ENCODE data around the gene GNE.
"Not testable (repeated sequence)": the region's sequence is repeated elsewhere in the genome, so short reads cannot be mapped to it uniquely, and the experiment has no call there.

Gene GNE

GRCh38 chr9:36248061-36248460 lies 10.2 kb downstream of the GNE start:
- DNase-seq (ENCODE audit: low read depth), result peak; percentile 73
- not testable (repeated sequence) for H3K4me3 ChIP-seq (ENCODE audit: low read depth, low read length)
- peak; percentile 40 for TF ChIP-seq CTCF (conservative IDR thresholded peaks at IDR 0.05; ENCODE audit: low read depth, low read length)

- TF ChIP-seq CTCF (conservative IDR thresholded peaks at IDR 0.05; ENCODE audit: low read depth, low read length), result no peak
- DNase-seq (ENCODE audit: low read depth), result no peak
- H3K4me3 ChIP-seq (ENCODE audit: low read depth, low read length), result no peak overlapping the region
Observed at GRCh38 chr9:36247356-36247755, 10.9 kb downstream of the GNE start.

GRCh38 chr9:36245906-36246305 lies 12.3 kb downstream of the GNE start:
- no peak for DNase-seq (ENCODE audit: low read depth)
- no peak overlapping the region for H3K4me3 ChIP-seq (ENCODE audit: low read depth, low read length)
- TF ChIP-seq CTCF (conservative IDR thresholded peaks at IDR 0.05; ENCODE audit: low read depth, low read length), result no peak

GRCh38 chr9:36239675-36240074 lies 18.6 kb downstream of the GNE start:
- not testable (repeated sequence) for H3K4me3 ChIP-seq (ENCODE audit: low read depth, low read length); DNase-seq (ENCODE audit: low read depth)

- DNase-seq (ENCODE audit: low read depth); H3K4me3 ChIP-seq (ENCODE audit: low read depth, low read length): not testable (repeated sequence)
Observed at GRCh38 chr9:36239205-36239604, 19.0 kb downstream of the GNE start.

GRCh38 chr9:36237230-36237629 lies 21.0 kb downstream of the GNE start:
- no peak for DNase-seq (ENCODE audit: low read depth)
- H3K4me3 ChIP-seq (ENCODE audit: low read depth, low read length), result no peak overlapping the region
- TF ChIP-seq CTCF (conservative IDR thresholded peaks at IDR 0.05; ENCODE audit: low read depth, low read length), result no peak

- DNase-seq (ENCODE audit: low read depth), result peak; percentile 42
- TF ChIP-seq CTCF (conservative IDR thresholded peaks at IDR 0.05; ENCODE audit: low read depth, low read length), result no peak
Observed at GRCh38 chr9:36222449-36222848, 35.8 kb downstream of the GNE start.

GRCh38 chr9:36221667-36222066 lies 36.6 kb downstream of the GNE start:
- no peak overlapping the region for H3K4me3 ChIP-seq (ENCODE audit: low read depth, low read length)
- no peak for DNase-seq (ENCODE audit: low read depth)
- TF ChIP-seq CTCF (conservative IDR thresholded peaks at IDR 0.05; ENCODE audit: low read depth, low read length), result no peak

More at GRCh38 chr9:36222449-36222848, 35.8 kb downstream of the GNE start:
- no peak overlapping the region for H3K4me3 ChIP-seq (ENCODE audit: low read depth, low read length)

All from choroid plexus epithelial cell (primary cell).